Activated T-cell treated with anti-CD3 and anti-CD28 coated beads for 48 hours (primary cell): Measurements from ENCODE around the gene FOXF2.
A peak's percentile ranks its signal among the peaks of the same experiment; 100 is the strongest.

Experiments
- DNase-seq: peaks from one replicate; pipeline ENCODE4 v3.0.0-alpha.2; 2020; ENCODE audit warnings: low read depth

FOXF2 gene

GRCh38 chr6:1379017-1379787 lies 10.2 kb upstream of the FOXF2 start:
- no peak for DNase-seq

DNA sequence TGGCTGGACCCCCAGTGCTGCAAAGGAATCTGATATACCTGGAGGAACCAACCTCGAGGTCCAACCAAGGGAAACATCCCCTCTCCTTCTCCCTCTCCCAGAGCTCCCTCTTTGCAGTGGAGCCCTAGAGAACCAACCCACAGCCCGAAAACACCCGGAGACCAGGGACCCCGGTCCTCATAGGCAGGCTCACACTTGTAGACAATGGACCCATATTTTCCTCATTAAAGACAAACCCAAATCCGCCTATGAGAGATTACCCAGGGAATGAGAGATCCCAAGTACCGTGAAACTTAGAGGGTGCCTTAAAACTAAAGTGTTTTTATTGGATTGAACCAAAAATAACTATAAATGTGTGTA lies 9.6 kb upstream of the FOXF2 start:
- no peak for DNase-seq

GRCh38 chr6:1380625-1381427 lies 8.6 kb upstream of the FOXF2 start:
- DNase-seq: no peak

DNA sequence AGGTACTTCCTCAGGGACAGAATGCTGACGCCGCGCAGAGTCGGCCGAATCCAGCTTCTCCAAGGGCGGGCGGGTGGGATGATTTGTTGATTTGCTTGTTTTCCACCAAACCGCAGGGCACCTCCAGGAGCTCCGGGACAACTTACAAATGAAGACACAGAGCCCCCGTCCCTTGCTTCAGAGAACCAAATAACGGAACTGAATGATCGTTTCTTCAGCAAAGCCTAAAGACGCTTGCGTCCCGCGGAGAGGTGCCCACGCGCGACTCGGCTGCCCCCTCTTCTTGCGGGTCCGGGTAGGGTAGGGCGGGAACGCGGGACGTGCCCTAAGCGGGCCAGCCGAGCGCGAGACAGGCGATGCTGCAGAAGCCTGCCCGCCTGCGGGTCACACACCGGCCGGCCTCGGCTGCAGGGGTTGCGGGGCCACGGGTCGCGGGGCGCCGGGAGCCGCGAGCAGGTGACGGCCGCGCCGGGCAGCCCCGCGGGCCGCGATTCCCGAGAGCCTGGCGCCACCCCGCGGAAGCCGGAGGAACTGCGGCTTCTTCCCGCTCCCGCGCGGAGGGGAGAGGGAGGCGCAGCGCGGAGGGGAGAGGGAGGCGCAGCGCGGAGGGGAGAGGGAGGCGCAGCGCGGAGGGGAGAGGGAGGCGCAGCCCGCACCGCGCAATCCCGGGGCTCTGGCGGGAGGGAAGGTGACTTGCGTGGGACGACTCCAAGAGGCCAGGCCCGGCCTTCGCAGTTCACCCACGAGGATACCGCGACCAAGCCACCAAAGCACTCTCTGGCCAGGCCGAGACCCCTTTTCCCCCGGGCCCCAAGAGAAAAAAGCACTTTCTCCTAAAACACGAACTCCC lies 7.7 kb upstream of the FOXF2 start:
- peak; percentile 68 for DNase-seq

DNA sequence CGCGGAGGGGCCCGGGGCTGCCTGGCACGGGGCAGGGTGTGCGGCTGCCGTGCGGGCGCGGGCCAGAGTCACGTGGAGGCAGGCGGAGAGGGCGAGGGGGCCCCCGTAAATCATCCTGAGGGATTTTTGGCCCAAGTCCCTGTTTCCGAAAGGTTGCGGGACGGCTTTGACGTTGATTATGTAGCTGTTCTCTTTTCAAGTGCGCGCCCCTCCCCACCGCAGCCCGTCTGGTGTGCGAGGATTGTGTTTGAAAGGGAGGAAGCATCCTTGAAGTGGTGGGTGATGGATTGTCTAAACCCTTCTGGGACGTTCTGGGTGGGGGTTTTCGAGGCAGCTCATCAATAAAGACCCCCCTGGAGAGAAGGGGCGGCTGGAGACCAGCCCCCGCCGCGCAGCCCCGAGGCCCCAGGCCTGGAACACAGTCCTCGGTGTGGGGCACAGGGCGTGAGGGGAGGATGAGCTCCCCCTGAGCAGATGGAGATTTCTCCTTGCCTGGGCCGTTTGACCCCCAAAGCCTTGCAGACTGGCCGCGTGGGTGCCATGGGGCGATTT lies 7.0 kb upstream of the FOXF2 start:
- DNase-seq: no peak

DNA sequence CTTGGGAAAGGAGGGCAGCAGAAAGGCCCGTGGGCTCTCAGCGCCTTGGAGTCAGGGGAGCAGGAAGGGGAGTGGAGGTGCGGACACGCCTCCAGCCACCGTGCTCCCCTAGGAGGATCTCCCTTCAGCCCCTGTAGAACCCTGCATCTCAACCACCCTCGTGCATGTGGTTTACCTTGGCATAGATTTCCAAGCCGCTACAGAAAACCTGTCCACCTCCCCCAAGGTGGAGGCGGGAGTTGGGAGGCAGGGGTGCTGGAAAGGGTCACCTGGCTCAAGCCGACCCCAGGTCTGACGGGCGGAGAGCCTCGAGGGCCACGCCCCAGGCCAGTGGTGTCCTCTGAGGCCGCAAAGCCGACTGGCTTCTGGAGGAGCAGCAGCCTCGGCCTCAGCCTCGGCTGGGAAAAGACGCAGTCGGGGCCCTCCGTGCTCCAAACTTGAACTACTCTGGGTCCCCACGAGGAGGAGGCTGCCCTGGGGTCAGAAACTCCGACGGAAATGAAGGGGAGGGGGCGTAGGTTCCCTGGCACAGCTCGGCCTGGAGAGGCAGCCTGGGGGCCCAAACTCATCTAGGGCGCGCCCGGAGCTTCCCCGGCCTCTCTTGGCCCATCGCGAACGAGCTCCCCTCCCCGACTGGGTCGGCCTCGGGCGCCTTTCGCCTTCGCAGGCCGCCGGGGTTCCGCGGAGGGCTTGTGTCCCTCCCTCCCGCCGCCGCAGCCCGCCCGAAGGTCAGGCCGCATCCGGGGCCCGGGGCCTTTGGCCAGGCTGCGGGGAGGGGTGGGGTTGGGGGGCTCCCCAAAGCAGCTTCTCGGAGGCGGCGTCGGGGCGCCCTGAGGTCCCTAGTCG lies 6.3 kb upstream of the FOXF2 start:
- DNase-seq: no peak

- no peak for DNase-seq
These were observed 5.4 kb upstream of the FOXF2 start for GRCh38 chr6:1383729-1384548.

DNA sequence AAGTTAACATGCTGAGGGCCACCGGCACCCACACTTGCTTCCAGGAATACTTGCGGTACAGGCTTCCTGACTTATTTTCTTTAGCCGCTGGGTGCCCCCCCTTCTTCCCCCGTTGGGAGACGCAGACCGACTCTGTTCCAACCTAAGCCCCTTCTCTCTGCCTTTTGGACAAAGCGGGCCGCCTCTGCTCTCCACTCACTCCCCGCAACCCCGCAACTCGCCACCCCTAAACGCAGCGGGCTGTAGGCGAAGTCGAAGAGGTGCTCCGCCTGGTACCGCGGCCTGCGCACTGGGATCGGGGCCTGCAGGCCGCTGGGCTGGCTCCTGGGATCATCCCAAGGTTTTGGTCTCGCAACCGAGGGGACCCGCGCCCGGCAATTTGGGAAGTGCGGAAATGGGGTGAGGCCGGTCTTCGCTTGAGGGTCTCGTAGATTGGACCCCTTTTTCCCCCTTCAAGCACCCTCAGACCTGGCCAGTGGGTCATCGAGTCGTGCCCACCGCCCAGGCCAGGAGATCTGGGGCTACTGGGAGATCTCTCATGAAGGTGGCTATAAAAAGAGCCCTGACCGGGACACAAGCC lies 4.7 kb upstream of the FOXF2 start:
- DNase-seq: no peak

GRCh38 chr6:1385129-1386037 lies 4.0 kb upstream of the FOXF2 start:
- DNase-seq: no peak

DNA sequence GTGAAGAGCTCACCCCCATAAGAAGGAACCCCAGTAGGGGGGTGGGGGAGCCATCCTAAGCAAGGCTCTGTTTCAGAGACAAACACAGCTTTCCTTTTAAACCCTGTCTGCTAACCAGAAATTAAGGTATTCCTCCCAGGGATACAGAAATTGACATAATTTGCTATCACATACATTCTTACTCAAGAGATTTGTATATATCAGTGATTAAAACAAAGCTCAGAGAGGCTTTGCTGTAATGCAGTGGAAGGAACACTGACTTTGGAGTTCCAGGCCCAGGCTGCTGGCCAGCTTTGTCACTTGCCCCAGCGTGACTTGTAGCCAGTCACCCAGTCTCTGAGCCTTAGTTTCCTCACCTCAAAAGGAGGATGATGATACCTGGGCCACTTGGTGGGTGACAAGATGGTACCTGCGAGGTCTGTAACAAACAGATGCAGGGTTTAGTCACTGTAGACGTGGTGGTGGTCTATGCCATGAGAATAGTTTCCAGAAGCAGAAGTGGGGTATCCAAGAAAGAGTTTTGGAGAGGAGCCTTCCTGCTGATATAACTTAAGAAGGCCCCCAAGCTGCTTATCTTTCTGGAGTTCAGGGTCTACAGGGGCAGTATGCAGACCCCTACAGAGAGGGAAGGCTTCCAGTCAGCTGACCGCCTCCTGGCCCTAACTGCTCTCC lies 3.2 kb upstream of the FOXF2 start:
- no peak for DNase-seq

GRCh38 chr6:1387538-1387875 lies 1.9 kb upstream of the FOXF2 start:
- DNase-seq: no peak

- DNase-seq: no peak
These were observed 1.3 kb upstream of the FOXF2 start for GRCh38 chr6:1387876-1388629.

- no peak for DNase-seq
These were observed 577 bp upstream of the FOXF2 start for GRCh38 chr6:1388630-1389368.

GRCh38 chr6:1390133-1390945 lies 963 bp downstream of the FOXF2 start:
- no peak for DNase-seq

DNA sequence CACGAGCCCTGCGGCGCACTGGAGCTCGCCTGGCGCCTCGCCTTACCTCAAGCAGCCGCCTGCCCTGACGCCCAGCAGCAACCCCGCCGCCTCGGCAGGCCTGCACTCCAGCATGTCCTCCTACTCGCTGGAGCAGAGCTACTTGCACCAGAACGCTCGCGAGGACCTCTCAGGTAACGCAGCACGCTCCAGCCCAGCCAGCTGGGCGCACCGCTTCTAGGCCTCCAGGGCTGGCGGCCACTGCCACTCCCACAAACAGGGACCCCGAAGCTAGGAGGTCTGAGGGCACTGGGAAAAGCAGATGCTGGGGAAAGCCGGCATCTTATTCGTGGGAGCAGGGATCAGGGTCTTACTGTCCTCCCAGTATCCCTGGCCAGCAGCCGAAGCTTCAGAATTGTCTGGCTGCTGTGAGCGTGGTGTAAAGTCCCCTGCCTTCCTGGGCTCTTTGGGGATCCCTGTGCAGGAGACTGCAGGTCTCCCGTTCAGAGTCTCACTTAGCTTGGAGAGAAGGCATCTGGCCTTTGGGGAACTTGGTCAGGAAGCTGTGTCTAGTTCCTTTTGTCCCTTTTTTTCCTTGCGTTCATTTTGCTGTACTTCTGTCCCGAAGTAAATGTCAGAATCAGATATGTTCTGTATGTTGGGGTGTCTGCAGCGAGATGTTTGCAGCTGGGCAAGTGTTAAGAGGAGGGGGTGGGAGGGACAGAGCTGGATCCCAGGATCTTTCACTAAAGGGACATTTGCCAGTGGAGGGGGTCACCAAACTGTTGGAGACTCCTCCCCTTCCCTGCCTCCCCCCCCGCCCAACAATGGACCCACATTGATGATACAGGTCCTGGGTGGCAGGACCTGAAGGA lies 1.8 kb downstream of the FOXF2 start:
- DNase-seq: no peak
